Stimulated activated naive CD8-positive, alpha-beta T cell treated with anti-CD3 and anti-CD28 coated beads, Interleukin-15, amount 100 ng/mL, for 72 hours (primary cell): Measurements from ENCODE around the gene SELENOM.
A peak's percentile ranks its signal among the peaks of the same experiment; 100 is the strongest.
"Not testable (repeated sequence)": the region's sequence is repeated elsewhere in the genome, so short reads cannot be mapped to it uniquely, and the experiment has no call there.

Source experiments
- ATAC-seq: fragments of 150-1000 bp; cut with Tn5 transposase; 2 replicates; pipeline ENCODE4 v1.10.0; 2021; ENCODE audit warnings: mild to moderate bottlenecking, moderate library complexity
- DNase-seq, 2 donors: peaks; one replicate each; pipeline ENCODE4 v3.0.0; 2021 to 2022
- H3K27ac Mint-ChIP-seq, 2 donors: one replicate each; pipeline ENCODE4 v1.8.0; 2022; ENCODE audit warnings: mild to moderate bottlenecking in 2 of 2, mixed read lengths in 2 of 2, moderate library complexity in 2 of 2
- H3K27me3 Mint-ChIP-seq: one replicate; pipeline ENCODE4 v1.8.0; 2022; ENCODE audit warnings: mixed read lengths
- H3K4me1 Mint-ChIP-seq: one replicate; pipeline ENCODE4 v1.8.0; 2022; ENCODE audit warnings: mild to moderate bottlenecking, mixed read lengths
- H3K4me3 Mint-ChIP-seq, 2 donors: one replicate each; pipeline ENCODE4 v1.8.0; 2022; ENCODE audit warnings: mild to moderate bottlenecking in 2 of 2, mixed read lengths in 2 of 2, moderate library complexity in 1 of 2
- H3K9me3 Mint-ChIP-seq, 2 donors: one replicate each; pipeline ENCODE4 v1.8.0; 2022; ENCODE audit warnings: mixed read lengths in 2 of 2

The SELENOM gene

GRCh38 chr22:31103899-31104694 is 3.3 kb downstream of the SELENOM start:
- no peaks in the 10 kb centered on the region for H3K27me3 Mint-ChIP-seq
- peak overlapping the region in 1 of 2 donors; percentile 42 for H3K27ac Mint-ChIP-seq
- DNase-seq (no peak), ATAC-seq (no peak)
- H3K9me3 Mint-ChIP-seq = no peaks in the 10 kb centered on the region
- H3K4me1 Mint-ChIP-seq = peaks cover 24% of the 10 kb centered on the region
- H3K4me3 Mint-ChIP-seq = no peak overlapping the region

- H3K9me3 Mint-ChIP-seq = no peaks in the 10 kb centered on the region
- H3K4me3 Mint-ChIP-seq = no peak overlapping the region
- DNase-seq (no peak), ATAC-seq (no peak)
- H3K4me1 Mint-ChIP-seq = peaks cover 23% of the 10 kb centered on the region
- no peaks in the 10 kb centered on the region for H3K27me3 Mint-ChIP-seq
- H3K27ac Mint-ChIP-seq = peak overlapping the region in 1 of 2 donors; percentile 42
Measured at GRCh38 chr22:31103111-31103510, 4.3 kb downstream of the SELENOM start.

- H3K4me3 Mint-ChIP-seq = no peak overlapping the region
- ATAC-seq = no peak
- H3K27ac Mint-ChIP-seq = peak overlapping the region in 1 of 2 donors; percentile 42
Measured at GRCh38 chr22:31102441-31103081, 4.8 kb downstream of the SELENOM start.

GRCh38 chr22:31100762-31101525 is 6.4 kb downstream of the SELENOM start:
- Mint-ChIP-seq H3K27ac (no peak overlapping the region), H3K4me3 (no peak overlapping the region), H3K27me3 (no peaks in the 10 kb centered on the region), H3K4me1 (peaks cover 1% of the 10 kb centered on the region), H3K9me3 (no peaks in the 10 kb centered on the region)
- ATAC-seq (no peak), DNase-seq (no peak)

More at GRCh38 chr22:31102441-31103081, 4.8 kb downstream of the SELENOM start:
- no peaks in the 10 kb centered on the region for H3K27me3 Mint-ChIP-seq
- H3K4me1 Mint-ChIP-seq = peaks cover 18% of the 10 kb centered on the region
- H3K9me3 Mint-ChIP-seq = no peaks in the 10 kb centered on the region
- DNase-seq = no peak

- Mint-ChIP-seq H3K4me1 (no peaks in the 10 kb centered on the region), H3K9me3 (no peaks in the 10 kb centered on the region), H3K27ac (no peak overlapping the region), H3K27me3 (no peaks in the 10 kb centered on the region), H3K4me3 (no peak overlapping the region)
- no peak for DNase-seq
- peak; percentile 6 for ATAC-seq
Measured at GRCh38 chr22:31099841-31100761, 7.3 kb downstream of the SELENOM start.

GRCh38 chr22:31099386-31099785 is 8.0 kb downstream of the SELENOM start:
- Mint-ChIP-seq H3K4me1 (no peaks in the 10 kb centered on the region), H3K27me3 (no peaks in the 10 kb centered on the region), H3K9me3 (no peaks in the 10 kb centered on the region), H3K4me3 (no peak overlapping the region), H3K27ac (no peak overlapping the region)
- ATAC-seq (no peak), DNase-seq (no peak)

GRCh38 chr22:31098632-31099110 is 8.7 kb downstream of the SELENOM start:
- H3K4me3 Mint-ChIP-seq = no peak overlapping the region
- no peaks in the 10 kb centered on the region for H3K4me1 Mint-ChIP-seq
- no peaks in the 10 kb centered on the region for H3K9me3 Mint-ChIP-seq
- H3K27me3 Mint-ChIP-seq = no peaks in the 10 kb centered on the region
- H3K27ac Mint-ChIP-seq = peak overlapping the region in 1 of 2 donors; percentile 90
- no peak for DNase-seq
- no peak for ATAC-seq

GRCh38 chr22:31097941-31098631 is 9.3 kb downstream of the SELENOM start:
- H3K27ac Mint-ChIP-seq = peak overlapping the region in 1 of 2 donors; percentile 90
- H3K4me3 Mint-ChIP-seq = no peak overlapping the region
- H3K9me3 Mint-ChIP-seq = no peaks in the 10 kb centered on the region
- DNase-seq (no peak), ATAC-seq (no peak)
- H3K4me1 Mint-ChIP-seq = no peaks in the 10 kb centered on the region
- no peaks in the 10 kb centered on the region for H3K27me3 Mint-ChIP-seq

GRCh38 chr22:31097539-31097938 is 9.8 kb downstream of the SELENOM start:
- not testable (repeated sequence) for ATAC-seq, H3K27ac Mint-ChIP-seq, H3K4me1 Mint-ChIP-seq, DNase-seq, H3K4me3 Mint-ChIP-seq, H3K27me3 Mint-ChIP-seq, H3K9me3 Mint-ChIP-seq

- Mint-ChIP-seq H3K4me3 (no peak overlapping the region), H3K4me1 (no peaks in the 10 kb centered on the region)
- DNase-seq = no peak
Measured at GRCh38 chr22:31096657-31097279, 10.6 kb downstream of the SELENOM start.

GRCh38 chr22:31095637-31096249 is 11.6 kb downstream of the SELENOM start:
- H3K4me3 Mint-ChIP-seq = no peak overlapping the region
- DNase-seq (no peak), ATAC-seq (no peak)
- H3K27ac Mint-ChIP-seq = no peak overlapping the region
- no peaks in the 10 kb centered on the region for H3K9me3 Mint-ChIP-seq
- H3K27me3 Mint-ChIP-seq = no peaks in the 10 kb centered on the region
- no peaks in the 10 kb centered on the region for H3K4me1 Mint-ChIP-seq

More at GRCh38 chr22:31096657-31097279, 10.6 kb downstream of the SELENOM start:
- Mint-ChIP-seq H3K9me3 (no peaks in the 10 kb centered on the region), H3K27me3 (no peaks in the 10 kb centered on the region), H3K27ac (no peak overlapping the region)
- ATAC-seq = no peak

- Mint-ChIP-seq H3K27ac (peak overlapping the region in 1 of 2 donors; percentile 57), H3K4me3 (no peak overlapping the region)
- no peak for ATAC-seq
Measured at GRCh38 chr22:31094741-31095140, 12.6 kb downstream of the SELENOM start.

GRCh38 chr22:31094021-31094551 is 13.3 kb downstream of the SELENOM start:
- Mint-ChIP-seq H3K4me3 (no peak overlapping the region), H3K4me1 (no peaks in the 10 kb centered on the region), H3K9me3 (no peaks in the 10 kb centered on the region), H3K27ac (no peak overlapping the region), H3K27me3 (no peaks in the 10 kb centered on the region)
- DNase-seq (no peak), ATAC-seq (no peak)

More at GRCh38 chr22:31094741-31095140, 12.6 kb downstream of the SELENOM start:
- no peaks in the 10 kb centered on the region for H3K4me1 Mint-ChIP-seq
- DNase-seq = no peak
- no peaks in the 10 kb centered on the region for H3K27me3 Mint-ChIP-seq
- H3K9me3 Mint-ChIP-seq = no peaks in the 10 kb centered on the region
